Natural killer cell (primary cell): ENCODE measurements around the gene URI1. TPM values are rescaled to one million over a fixed set of nuclear protein-coding genes. Genes with fewer than 3 reads are reported as not detected.

Experiments
- ATAC-seq, 3 donors: fragments of 150-1000 bp in 2 of 3; fragments of 200-7000 bp in 1 of 3; cut with Tn5 transposase; 1 replicate in 1 of 3; 2 replicates in 2 of 3; pipeline ENCODE4 v1.10.0; 2021; ENCODE audit warnings: mild to moderate bottlenecking in 2 of 3, moderate library complexity in 2 of 3
- DNase-seq, 2 donors: peaks; one replicate each; pipeline versions ENCODE4 v3.0.0 to v3.0.0-alpha.2; 2013 to 2021; ENCODE audit warnings: mixed read lengths in 1 of 2
- H3K27ac ChIP-seq: one replicate; pipeline ENCODE4 v1.5.1; 2013; ENCODE audit warnings: mild to moderate bottlenecking, low read length
- H3K27me3 ChIP-seq: one replicate; pipeline ENCODE4 v1.6.1; 2013; ENCODE audit warnings: low read length; ENCODE audit not compliant: control insufficient read depth, insufficient read depth
- H3K36me3 ChIP-seq: one replicate; pipeline ENCODE4 v1.6.1; 2013; ENCODE audit warnings: low read length; ENCODE audit not compliant: control insufficient read depth, insufficient read depth
- H3K4me1 ChIP-seq: one replicate; pipeline ENCODE4 v1.6.1; 2013; ENCODE audit warnings: low read length; ENCODE audit not compliant: control insufficient read depth, insufficient read depth
- H3K4me3 ChIP-seq: one replicate; pipeline ENCODE4 v1.5.1; 2013; ENCODE audit warnings: low read length
- H3K9me3 ChIP-seq: one replicate; pipeline ENCODE4 v1.6.1; 2013; ENCODE audit warnings: low read length; ENCODE audit not compliant: control insufficient read depth, insufficient read depth
- H3K27ac Mint-ChIP-seq, 2 donors: one replicate each; pipeline ENCODE4 v1.8.0; 2022; ENCODE audit warnings: mild to moderate bottlenecking in 2 of 2, mixed read lengths in 2 of 2, moderate library complexity in 1 of 2
- H3K27me3 Mint-ChIP-seq, 2 donors: one replicate each; pipeline ENCODE4 v1.8.0; 2022; ENCODE audit warnings: low read depth in 2 of 2, mixed read lengths in 2 of 2
- H3K36me3 Mint-ChIP-seq: one replicate; pipeline ENCODE4 v1.8.0; 2022; ENCODE audit warnings: mixed read lengths
- H3K4me1 Mint-ChIP-seq, 2 donors: one replicate each; pipeline ENCODE4 v1.8.0; 2022; ENCODE audit warnings: mixed read lengths in 2 of 2
- H3K4me3 Mint-ChIP-seq: one replicate; pipeline ENCODE4 v1.8.0; 2022; ENCODE audit warnings: mild to moderate bottlenecking, moderate library complexity, mixed read lengths
- H3K9me3 Mint-ChIP-seq, 2 donors: one replicate each; pipeline ENCODE4 v1.8.0; 2022; ENCODE audit warnings: mixed read lengths in 2 of 2
- CTCF ChIP-seq: fragments of 200-600 bp; IDR thresholded peaks from one replicate; pipeline ENCODE4 v1.8.0; 2022; ENCODE audit warnings: antibody characterized with exemption
- WGBS: methylation state at CpG from one replicate; pipeline ENCODE4 v1.1.7; 2013; ENCODE audit warnings: missing lambda C conversion rate; ENCODE audit not compliant: insufficient coverage; 5-methylcytosine and 5-hydroxymethylcytosine counted together
- intact Hi-C: fragments of 100-400 bp; cut with micrococcal nuclease; formaldehyde crosslinking; loops from one replicate; pipeline ENCODE4 v1.14.2; 2022
- total RNA-seq, 4 donors: library from RNA; stranded (reverse); fragments of 120-200 nt in 1 of 4; gene quantifications; one replicate each; pipeline versions ENCODE4 v1.2.3 to v1.2.4, GENCODE V29; 2013 to 2022

Gene URI1
- total RNA-seq, 3 donors from 2014 or later (not counting 1 experiment from before 2014, with no cell fraction given), result 66.8 to 72.8 (median 68.4) TPM

DNA sequence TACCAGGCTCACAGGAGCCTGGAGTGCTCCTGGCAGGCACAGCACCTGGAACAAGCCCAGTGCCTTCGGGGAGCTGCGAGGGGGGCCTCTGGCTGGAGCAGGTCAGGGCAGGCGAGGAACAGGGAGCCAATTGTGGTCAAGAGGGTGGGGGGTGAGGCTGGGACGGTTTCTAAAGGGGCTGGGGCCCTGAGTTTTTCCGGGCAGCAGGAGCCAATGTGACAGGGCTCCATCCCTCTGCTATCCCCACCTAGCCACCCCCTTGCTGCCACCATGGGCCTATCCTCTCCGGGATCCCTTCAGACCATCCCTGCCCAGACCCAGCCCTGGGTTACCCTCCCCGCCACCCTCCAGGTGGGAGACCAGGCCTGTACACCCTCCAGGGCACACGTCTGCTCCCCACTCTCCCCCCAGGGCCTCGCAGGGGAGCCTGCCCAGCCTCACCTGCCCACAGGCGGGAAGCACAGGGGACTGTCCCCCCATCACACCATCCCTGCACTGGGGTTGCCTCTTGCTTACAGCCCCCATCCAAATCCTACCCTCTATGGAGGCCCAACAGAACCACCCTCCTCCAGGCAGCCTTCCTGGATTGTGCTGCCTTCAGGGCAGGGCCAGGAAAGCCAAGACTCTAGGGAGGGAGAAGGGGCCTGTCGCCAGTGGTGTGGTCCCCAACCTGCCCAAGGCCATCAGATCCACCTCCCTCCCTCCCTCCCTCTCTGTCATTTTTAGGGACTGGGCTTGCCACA lies 121.0 kb downstream of the URI1 start:
- DNase-seq (no peak), ATAC-seq (no peak)
- 87% methylated on average over 10 of the region's 11 CpGs for WGBS
- H3K27me3 Mint-ChIP-seq, result peaks cover 0 to 4% of the 10 kb centered on the region in 2 donors
- Histone ChIP-seq H3K36me3 (no peaks in the 10 kb centered on the region), H3K4me3 (no peak overlapping the region), H3K4me1 (no peaks in the 10 kb centered on the region), H3K27me3 (no peaks in the 10 kb centered on the region), H3K27ac (no peak overlapping the region), H3K9me3 (no peaks in the 10 kb centered on the region)
- TF ChIP-seq CTCF, result no peak
- H3K36me3 Mint-ChIP-seq, result no peaks in the 10 kb centered on the region
- H3K4me1 Mint-ChIP-seq, result no peaks in the 10 kb centered on the region
- no peak overlapping the region for H3K4me3 Mint-ChIP-seq
- H3K9me3 Mint-ChIP-seq, result peaks cover 0 to 3% of the 10 kb centered on the region in 2 donors
- H3K27ac Mint-ChIP-seq, result no peak overlapping the region
- intact Hi-C loops, result no loop called here

- Histone ChIP-seq H3K9me3 (no peaks in the 10 kb centered on the region), H3K4me1 (no peaks in the 10 kb centered on the region), H3K36me3 (no peaks in the 10 kb centered on the region), H3K27me3 (no peaks in the 10 kb centered on the region), H3K27ac (no peak overlapping the region), H3K4me3 (no peak overlapping the region)
- no peak overlapping the region for H3K4me3 Mint-ChIP-seq
- no peaks in the 10 kb centered on the region for H3K36me3 Mint-ChIP-seq
- H3K27ac Mint-ChIP-seq, result no peak overlapping the region
- DNase-seq (no peak), ATAC-seq (no peak)
- H3K27me3 Mint-ChIP-seq, result peaks cover 0 to 4% of the 10 kb centered on the region in 2 donors
- peaks cover 6 to 10% of the 10 kb centered on the region in 2 donors for H3K9me3 Mint-ChIP-seq
- no peaks in the 10 kb centered on the region for H3K4me1 Mint-ChIP-seq
- 91% methylated on average over 13 of the region's 13 CpGs for WGBS
- no peak for TF ChIP-seq CTCF
- intact Hi-C loops, result no loop called here
These were observed 121.8 kb downstream of the URI1 start for GRCh38 chr19:30063650-30064347.

DNA sequence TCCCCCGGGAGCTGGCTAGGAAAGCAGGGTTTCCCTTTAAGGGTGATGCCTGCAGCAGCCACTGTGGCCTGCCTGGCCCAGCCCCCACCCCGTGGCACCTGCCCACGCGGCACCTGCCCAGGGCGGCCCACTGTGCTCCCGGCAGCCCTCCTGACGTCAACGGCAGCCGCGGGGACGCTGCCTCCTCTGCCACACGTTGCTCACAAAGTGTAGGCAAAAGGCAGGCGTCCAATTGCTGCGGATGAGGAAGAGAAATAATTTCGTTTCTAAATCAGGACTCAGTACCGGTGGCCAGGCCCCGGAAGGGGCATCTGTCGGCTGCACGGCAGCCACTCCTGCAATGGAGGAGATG lies 122.3 kb downstream of the URI1 start:
- Mint-ChIP-seq H3K9me3 (peaks cover 6 to 11% of the 10 kb centered on the region in 2 donors), H3K27ac (no peak overlapping the region), H3K4me1 (no peaks in the 10 kb centered on the region), H3K36me3 (no peaks in the 10 kb centered on the region), H3K27me3 (peaks cover 0 to 4% of the 10 kb centered on the region in 2 donors), H3K4me3 (no peak overlapping the region)
- no peak overlapping the region for H3K27ac ChIP-seq
- no peaks in the 10 kb centered on the region for H3K4me1 ChIP-seq
- no peak overlapping the region for H3K4me3 ChIP-seq
- H3K27me3 ChIP-seq, result no peaks in the 10 kb centered on the region
- 83% methylated on average over 19 of the region's 19 CpGs for WGBS
- H3K36me3 ChIP-seq, result no peaks in the 10 kb centered on the region
- no peak for TF ChIP-seq CTCF
- ATAC-seq (no peak), DNase-seq (no peak)
- intact Hi-C loops, result no loop called here
- H3K9me3 ChIP-seq, result no peaks in the 10 kb centered on the region
